ENCODE measurements around the gene ZNF569. TPM values are rescaled to one million over a fixed set of nuclear protein-coding genes. Genes with fewer than 3 reads are reported as not detected.

Gene ZNF569
- total RNA-seq, 1 experiment from 2014 or later: 9.5 TPM

GRCh38 chr19:37472165-37472564 is 4.9 kb upstream of the ZNF569 start:
- Histone ChIP-seq H3K36me3 (ENCODE audit: insufficient read depth, low read length, poor library complexity, severe bottlenecking) (peaks cover 13% of the 10 kb centered on the region), H3K4me3 (ENCODE audit: low read depth, low read length, poor library complexity, severe bottlenecking) (no peak overlapping the region), H3K27me3 (replicated peaks; ENCODE audit: insufficient read depth, low read depth, low read length, poor library complexity) (no peaks in the 10 kb centered on the region), H3K4me1 (ENCODE audit: insufficient read depth, low read length, poor library complexity, severe bottlenecking) (peaks cover 2% of the 10 kb centered on the region), H3K27ac (ENCODE audit: low read depth, low read length, poor library complexity, severe bottlenecking) (no peak overlapping the region), H3K9me3 (ENCODE audit: low read depth, low read length, poor library complexity, severe bottlenecking) (peaks cover 28% of the 10 kb centered on the region)
- DNase-seq (ENCODE audit: low spot score): no peak
- TF ChIP-seq CTCF (conservative IDR thresholded peaks at IDR 0.05; ENCODE audit: low read depth, low read length): no peak
- TF ChIP-seq EZH2 (IDR thresholded peaks at IDR 0.05; ENCODE audit: borderline replicate concordance, low read depth, low read length, poor library complexity, severe bottlenecking): no peak
- no TSS peak for BruUV-seq (replicated peaks)
- POLR2A ChIA-PET (ENCODE audit: low non-redundant PET): no interaction called here
- CTCF ChIA-PET: no interaction called here
- intact Hi-C loops (cut with micrococcal nuclease; ENCODE audit: unreplicated experiment): no loop called here

- peak overlapping the region; percentile 65 for H3K4me3 ChIP-seq (ENCODE audit: low read depth, low read length, poor library complexity, severe bottlenecking)
- ChIA-PET POLR2A (ENCODE audit: low non-redundant PET) (interaction anchor here (0.6 kb wide), 1 partner anchor 897 kb away, joined by 18 read pairs; no protein-coding TSS in a partner anchor), CTCF (interaction anchor here (0.6 kb wide), 1 partner anchor 1066 kb away, joined by 3 read pairs; no protein-coding TSS in a partner anchor)
- intact Hi-C loops (cut with micrococcal nuclease; ENCODE audit: unreplicated experiment): no loop called here
- peaks cover 1% of the 10 kb centered on the region for H3K36me3 ChIP-seq (ENCODE audit: insufficient read depth, low read length, poor library complexity, severe bottlenecking)
- peaks cover 17% of the 10 kb centered on the region for H3K9me3 ChIP-seq (ENCODE audit: low read depth, low read length, poor library complexity, severe bottlenecking)
- TF ChIP-seq EZH2 (IDR thresholded peaks at IDR 0.05; ENCODE audit: borderline replicate concordance, low read depth, low read length, poor library complexity, severe bottlenecking): no peak
- no peak for TF ChIP-seq CTCF (conservative IDR thresholded peaks at IDR 0.05; ENCODE audit: low read depth, low read length)
- H3K27ac ChIP-seq (ENCODE audit: low read depth, low read length, poor library complexity, severe bottlenecking): no peak overlapping the region
- DNase-seq (ENCODE audit: low spot score): no peak
- H3K4me1 ChIP-seq (ENCODE audit: insufficient read depth, low read length, poor library complexity, severe bottlenecking): peaks cover 2% of the 10 kb centered on the region
- BruUV-seq (replicated peaks): no TSS peak
- no peaks in the 10 kb centered on the region for H3K27me3 ChIP-seq (replicated peaks; ENCODE audit: insufficient read depth, low read depth, low read length, poor library complexity)
Observed at GRCh38 chr19:37470216-37470615, 3.0 kb upstream of the ZNF569 start.

GRCh38 chr19:37468961-37469777 is 1.9 kb upstream of the ZNF569 start, which contains the start of gene ZNF570:
TSS of gene ZNF570 (plus strand) at chr19:37469356. CDS start at chr19:37470355, 999 bp downstream.
- BruUV-seq (replicated peaks): TSS peak; percentile 47
- ChIA-PET CTCF (no interaction called here), POLR2A (ENCODE audit: low non-redundant PET) (no interaction called here)
- Histone ChIP-seq H3K27me3 (replicated peaks; ENCODE audit: insufficient read depth, low read depth, low read length, poor library complexity) (no peaks in the 10 kb centered on the region), H3K4me1 (ENCODE audit: insufficient read depth, low read length, poor library complexity, severe bottlenecking) (peaks cover 2% of the 10 kb centered on the region), H3K36me3 (ENCODE audit: insufficient read depth, low read length, poor library complexity, severe bottlenecking) (peaks cover 11% of the 10 kb centered on the region), H3K4me3 (ENCODE audit: low read depth, low read length, poor library complexity, severe bottlenecking) (peak within 1 kb of the TSS; percentile 65), H3K27ac (ENCODE audit: low read depth, low read length, poor library complexity, severe bottlenecking) (peak within 1 kb of the TSS; percentile 74), H3K9me3 (ENCODE audit: low read depth, low read length, poor library complexity, severe bottlenecking) (peaks cover 21% of the 10 kb centered on the region)
- TF ChIP-seq CTCF (conservative IDR thresholded peaks at IDR 0.05; ENCODE audit: low read depth, low read length) (no peak), EZH2 (IDR thresholded peaks at IDR 0.05; ENCODE audit: borderline replicate concordance, low read depth, low read length, poor library complexity, severe bottlenecking) (no peak)
- intact Hi-C loops (cut with micrococcal nuclease; ENCODE audit: unreplicated experiment): no loop called here
- peak; percentile 93 for DNase-seq (ENCODE audit: low spot score)
